Osteoblast (primary cell): ENCODE results near the gene DUOX1. TPM values are rescaled to one million over a fixed set of nuclear protein-coding genes. Genes with fewer than 3 reads are reported as not detected.

Experiments used
- DNase-seq: peaks from one replicate; pipeline ENCODE4 v3.0.0; 2011; ENCODE audit warnings: low spot score, mixed read lengths; ENCODE audit not compliant: insufficient read length; ENCODE audit errors: missing footprints
- H2AFZ ChIP-seq: 2 replicates; pipeline ENCODE4 v1.6.0; 2011; ENCODE audit warnings: mild to moderate bottlenecking, low read length
- H3K27ac ChIP-seq: 2 replicates; pipeline ENCODE4 v1.5.1; 2011; ENCODE audit warnings: mild to moderate bottlenecking, low read depth, low read length, moderate library complexity
- H3K27me3 ChIP-seq: 2 replicates; pipeline ENCODE4 v1.6.0; 2012; ENCODE audit warnings: mild to moderate bottlenecking, control low read depth, inconsistent platforms, low read length, moderate library complexity; ENCODE audit not compliant: insufficient read depth
- H3K36me3 ChIP-seq: 2 replicates; pipeline ENCODE4 v1.5.1; 2011; ENCODE audit warnings: mild to moderate bottlenecking, low read length, control low read depth, moderate library complexity; ENCODE audit not compliant: insufficient read depth
- H3K4me1 ChIP-seq: 2 replicates; pipeline ENCODE4 v1.5.1; 2011; ENCODE audit warnings: mild to moderate bottlenecking, low read length, control low read depth, moderate library complexity; ENCODE audit not compliant: insufficient read depth
- H3K4me2 ChIP-seq: 2 replicates; pipeline ENCODE4 v1.6.0; 2011; ENCODE audit warnings: mild to moderate bottlenecking, low read length; ENCODE audit not compliant: insufficient read depth
- H3K4me3 ChIP-seq: fragments of 200-600 bp; sonication (generic); 3 replicates; pipeline ENCODE4 v1.5.1; 2012; ENCODE audit warnings: mild to moderate bottlenecking, low read length, inconsistent platforms; ENCODE audit not compliant: insufficient read depth
- H3K79me2 ChIP-seq: 2 replicates; pipeline ENCODE4 v1.6.0; 2012; ENCODE audit warnings: mild to moderate bottlenecking, low read length, control low read depth, inconsistent platforms; ENCODE audit not compliant: insufficient read depth
- H3K9me3 ChIP-seq: 2 replicates; pipeline ENCODE4 v1.5.1; 2011; ENCODE audit warnings: low read depth, low read length, control low read depth
- H4K20me1 ChIP-seq: 2 replicates; pipeline ENCODE4 v1.6.0; 2012; ENCODE audit warnings: mild to moderate bottlenecking, low read length, control low read depth; ENCODE audit not compliant: insufficient read depth
- total RNA-seq: library from RNA; depleted of rRNA; stranded (reverse); fragments of >200 nt; gene quantifications from 2 replicates; pipeline ENCODE4 v1.2.3, GENCODE V29; 2012
- TF ChIP-seq, protein P1 (sequence below): IDR thresholded peaks from 2 replicates; pipeline ENCODE4 v1.5.1; 2011; ENCODE audit warnings: mild to moderate bottlenecking, low read depth, low read length, moderate library complexity; ENCODE audit errors: extremely low read depth

Gene DUOX1
- total RNA-seq, 1 donor = under 0.01 TPM

DNA sequence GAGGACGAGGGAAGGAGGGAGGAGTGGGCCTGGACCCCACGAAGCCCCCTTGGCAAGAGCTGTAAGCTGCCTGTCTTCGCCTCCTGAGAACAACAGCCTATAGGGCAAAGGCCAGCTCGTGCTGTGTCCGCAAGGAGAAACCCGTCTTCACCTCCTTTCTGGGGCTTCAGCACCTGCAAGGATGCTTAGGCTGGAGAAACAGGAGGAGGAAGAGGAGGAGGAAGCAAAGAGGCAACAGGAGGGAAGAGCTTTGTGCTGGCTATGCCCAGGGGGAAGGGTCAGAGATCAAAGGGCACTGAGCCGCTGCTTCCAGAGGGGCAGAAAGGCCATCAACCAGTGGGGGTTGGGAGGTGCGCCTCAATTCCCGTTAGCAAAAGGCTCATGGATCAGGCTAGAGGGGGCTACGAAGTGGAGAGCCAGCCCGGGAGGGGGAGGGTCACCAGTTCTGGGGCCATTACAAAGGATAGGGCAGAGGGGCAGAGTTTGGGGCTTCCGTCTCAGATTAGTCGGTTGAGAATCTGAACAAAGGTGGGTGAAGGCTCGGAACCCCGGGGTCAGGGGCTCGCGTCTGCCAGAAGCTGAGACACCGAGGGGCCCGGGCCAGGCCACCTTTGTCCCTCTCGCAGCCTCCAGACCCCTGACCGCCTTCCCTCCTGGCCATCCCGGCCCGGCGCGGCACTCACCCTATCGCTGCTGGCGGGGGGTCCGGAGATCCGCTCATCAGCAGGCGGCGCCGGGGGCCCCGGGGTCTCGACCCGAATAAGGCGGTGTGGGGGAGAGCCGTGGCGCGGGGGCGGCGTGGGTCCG is 57.2 kb downstream of the DUOX1 start:
- peak overlapping the region; percentile 46 for H3K4me3 ChIP-seq
- peak; percentile 66 for DNase-seq
- TF ChIP-seq, protein P1, sequence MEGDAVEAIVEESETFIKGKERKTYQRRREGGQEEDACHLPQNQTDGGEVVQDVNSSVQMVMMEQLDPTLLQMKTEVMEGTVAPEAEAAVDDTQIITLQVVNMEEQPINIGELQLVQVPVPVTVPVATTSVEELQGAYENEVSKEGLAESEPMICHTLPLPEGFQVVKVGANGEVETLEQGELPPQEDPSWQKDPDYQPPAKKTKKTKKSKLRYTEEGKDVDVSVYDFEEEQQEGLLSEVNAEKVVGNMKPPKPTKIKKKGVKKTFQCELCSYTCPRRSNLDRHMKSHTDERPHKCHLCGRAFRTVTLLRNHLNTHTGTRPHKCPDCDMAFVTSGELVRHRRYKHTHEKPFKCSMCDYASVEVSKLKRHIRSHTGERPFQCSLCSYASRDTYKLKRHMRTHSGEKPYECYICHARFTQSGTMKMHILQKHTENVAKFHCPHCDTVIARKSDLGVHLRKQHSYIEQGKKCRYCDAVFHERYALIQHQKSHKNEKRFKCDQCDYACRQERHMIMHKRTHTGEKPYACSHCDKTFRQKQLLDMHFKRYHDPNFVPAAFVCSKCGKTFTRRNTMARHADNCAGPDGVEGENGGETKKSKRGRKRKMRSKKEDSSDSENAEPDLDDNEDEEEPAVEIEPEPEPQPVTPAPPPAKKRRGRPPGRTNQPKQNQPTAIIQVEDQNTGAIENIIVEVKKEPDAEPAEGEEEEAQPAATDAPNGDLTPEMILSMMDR = no peak
- H4K20me1 ChIP-seq = no peaks in the 10 kb centered on the region
- no peaks in the 10 kb centered on the region for H3K9me3 ChIP-seq
- no peaks in the 10 kb centered on the region for H3K79me2 ChIP-seq
- peaks cover 37% of the 10 kb centered on the region for H3K27me3 ChIP-seq
- peak overlapping the region; percentile 56 for H2AFZ ChIP-seq
- H3K4me1 ChIP-seq = peaks cover 16% of the 10 kb centered on the region
- peak overlapping the region; percentile 32 for H3K4me2 ChIP-seq
- no peaks in the 10 kb centered on the region for H3K36me3 ChIP-seq
- H3K27ac ChIP-seq = no peak overlapping the region

DNA sequence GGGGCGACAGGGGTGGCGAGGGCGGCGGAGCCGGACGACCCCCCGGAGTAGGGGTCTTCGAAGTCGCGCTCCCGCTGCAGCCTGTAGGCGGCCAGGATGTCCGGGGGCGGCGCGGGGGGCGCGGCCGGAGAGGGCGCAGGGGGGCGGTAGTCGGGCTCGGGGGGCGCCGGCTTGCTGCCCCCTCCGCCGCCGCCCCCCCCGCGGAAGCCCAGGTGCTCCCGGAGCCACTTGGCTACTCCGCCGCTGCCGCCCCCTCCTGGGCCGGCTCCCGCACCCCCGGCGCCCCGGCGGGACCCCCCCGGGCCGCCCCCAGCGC is 57.7 kb downstream of the DUOX1 start:
- TF ChIP-seq, protein P1 = no peak
- peak overlapping the region; percentile 32 for H3K4me2 ChIP-seq
- H3K27ac ChIP-seq = no peak overlapping the region

DNA sequence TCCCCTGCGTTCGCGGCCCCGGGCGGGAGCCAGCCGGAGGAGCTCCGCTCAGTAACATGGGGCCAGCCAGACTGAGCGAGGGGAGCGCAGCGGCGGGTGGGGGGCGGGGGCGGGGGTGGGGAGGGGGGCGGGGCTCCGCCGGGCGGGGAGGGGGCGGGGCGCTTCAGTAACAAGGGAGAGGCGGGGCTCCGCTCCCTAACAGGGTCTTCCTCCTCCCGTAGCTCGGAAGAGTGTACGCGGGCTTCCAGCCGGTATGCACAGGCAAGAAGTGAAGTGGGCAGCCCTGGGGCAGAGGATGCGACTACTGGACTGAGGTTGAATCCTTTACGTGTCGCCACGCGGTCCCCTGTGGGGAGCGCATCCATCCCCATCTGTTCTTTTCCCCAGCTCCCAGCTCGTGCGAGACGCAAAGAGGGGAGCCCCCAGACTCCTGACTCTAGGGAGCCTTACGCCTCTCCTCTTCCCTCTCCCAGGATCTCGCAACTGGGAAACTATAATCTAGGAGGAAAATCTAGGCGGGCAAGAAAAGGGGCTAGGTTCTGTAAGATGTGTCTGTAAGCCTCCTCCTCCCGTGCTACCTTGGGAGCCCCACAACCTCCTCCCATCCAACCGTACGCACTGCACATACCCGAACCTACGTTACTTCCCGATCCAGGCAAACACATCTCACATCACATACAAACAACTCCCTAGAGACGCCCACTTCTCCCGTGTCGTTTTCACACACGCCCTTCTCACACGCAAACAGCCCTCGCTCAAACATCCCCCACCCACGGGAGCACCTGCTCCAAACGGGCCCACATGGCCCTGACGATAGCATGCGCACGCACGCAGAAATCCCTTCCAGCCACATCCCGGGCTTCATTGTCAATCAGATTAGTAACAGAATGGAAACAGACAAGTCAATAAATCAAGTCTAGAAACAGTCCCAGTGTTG is 58.4 kb downstream of the DUOX1 start, which contains the start of gene SHF:
Gene SHF (minus strand): TSS at position 73 of the 937 bp plus-strand sequence. CDS start 15 bp downstream, at position 58.
- TF ChIP-seq, protein P1 = no peak
- peak within 1 kb of the TSS; percentile 91 for H3K4me2 ChIP-seq
- H3K4me3 ChIP-seq = peak within 1 kb of the TSS; percentile 71
- H3K36me3 ChIP-seq = no peaks in the 10 kb centered on the region
- no peaks in the 10 kb centered on the region for H4K20me1 ChIP-seq
- H2AFZ ChIP-seq = peak within 1 kb of the TSS; percentile 88
- no peak within 1 kb of the TSS for H3K27ac ChIP-seq
- peak; percentile 79 for DNase-seq
- peaks cover 16% of the 10 kb centered on the region for H3K4me1 ChIP-seq
- H3K79me2 ChIP-seq = no peaks in the 10 kb centered on the region
- peaks cover 37% of the 10 kb centered on the region for H3K27me3 ChIP-seq
- H3K9me3 ChIP-seq = no peaks in the 10 kb centered on the region

More for the DNA sequence above, 57.7 kb downstream of the DUOX1 start:
- no peak overlapping the region for H2AFZ ChIP-seq
- no peaks in the 10 kb centered on the region for H3K79me2 ChIP-seq
- H3K4me3 ChIP-seq = peak overlapping the region; percentile 46
- H3K9me3 ChIP-seq = no peaks in the 10 kb centered on the region
- H3K27me3 ChIP-seq = peaks cover 37% of the 10 kb centered on the region
- no peaks in the 10 kb centered on the region for H4K20me1 ChIP-seq
- DNase-seq = no peak
- peaks cover 16% of the 10 kb centered on the region for H3K4me1 ChIP-seq
- H3K36me3 ChIP-seq = no peaks in the 10 kb centered on the region
